Liver (tissue), 9 donors: ENCODE results near the gene MAST2. TPM values are rescaled to one million over a fixed set of nuclear protein-coding genes. Genes with fewer than 3 reads are reported as not detected.
A peak's percentile ranks its signal among the peaks of the same experiment; 100 is the strongest.
"Not testable (repeated sequence)": the region's sequence is repeated elsewhere in the genome, so short reads cannot be mapped to it uniquely, and the experiment has no call there.

ENCODE experiments used
- DNase-seq: peaks from one replicate; pipeline ENCODE4 v3.0.0-alpha.2; 2017; ENCODE audit warnings: low spot score
- H3K27ac ChIP-seq, 2 donors: one replicate each; pipeline ENCODE4 v1.7.0; 2013; ENCODE audit warnings: inconsistent platforms in 2 of 2, low read length in 2 of 2, control low read depth in 1 of 2, low read depth in 1 of 2, mild to moderate bottlenecking in 1 of 2
- H3K27me3 ChIP-seq, 4 donors: one replicate each; pipeline versions ENCODE4 v1.6.1 to v1.7.0; 2013; ENCODE audit warnings: low read length in 3 of 4, inconsistent platforms in 1 of 4, mild to moderate bottlenecking in 1 of 4, moderate library complexity in 1 of 4; ENCODE audit not compliant: control insufficient read depth in 4 of 4, insufficient read depth in 4 of 4
- H3K36me3 ChIP-seq, 4 donors: one replicate each; pipeline versions ENCODE4 v1.6.1 to v1.7.0; 2013; ENCODE audit warnings: low read length in 3 of 4, mild to moderate bottlenecking in 3 of 4, low read depth in 1 of 4, moderate library complexity in 1 of 4; ENCODE audit not compliant: control insufficient read depth in 4 of 4, insufficient read depth in 3 of 4
- H3K4me1 ChIP-seq, 4 donors: one replicate each; pipeline versions ENCODE4 v1.6.1 to v1.7.0; 2013; ENCODE audit warnings: low read length in 3 of 4, mild to moderate bottlenecking in 3 of 4, moderate library complexity in 1 of 4; ENCODE audit not compliant: control insufficient read depth in 4 of 4, insufficient read depth in 4 of 4
- H3K4me3 ChIP-seq, 3 donors: one replicate each; pipeline versions ENCODE4 v1.6.1 to v1.7.0; 2013; ENCODE audit warnings: low read length in 3 of 3, control low read depth in 1 of 3, low read depth in 1 of 3, mild to moderate bottlenecking in 1 of 3
- H3K9ac ChIP-seq, 2 donors: one replicate each; pipeline ENCODE4 v1.7.0; 2013; ENCODE audit warnings: low read length in 2 of 2, mild to moderate bottlenecking in 2 of 2, moderate library complexity in 2 of 2, control low read depth in 1 of 2, low read depth in 1 of 2
- H3K9me3 ChIP-seq, 4 donors: one replicate each; pipeline versions ENCODE4 v1.6.1 to v1.7.0; 2013; ENCODE audit warnings: low read length in 3 of 4; ENCODE audit not compliant: control insufficient read depth in 4 of 4
- EGR1 ChIP-seq, 2 donors: IDR thresholded peaks; 2 replicates each; pipeline ENCODE4 v1.6.1; 2016 to 2018; ENCODE audit warnings: antibody characterized with exemption in 2 of 2, low read depth in 2 of 2
- FOXA1 ChIP-seq: IDR thresholded peaks from 2 replicates; pipeline ENCODE4 v1.6.1; 2016; ENCODE audit warnings: antibody characterized with exemption
- GABPA ChIP-seq, 2 donors: IDR thresholded peaks in 1 of 2; conservative IDR thresholded peaks in 1 of 2; 2 replicates each; pipeline ENCODE4 v1.6.1; 2016; ENCODE audit warnings: antibody characterized with exemption in 2 of 2, mild to moderate bottlenecking in 1 of 2, moderate library complexity in 1 of 2
- HNF4A ChIP-seq, 2 donors: conservative IDR thresholded peaks; 2 replicates each; pipeline ENCODE4 v1.6.1; 2016; ENCODE audit warnings: antibody characterized with exemption in 2 of 2, mild to moderate bottlenecking in 2 of 2
- HNF4G ChIP-seq: IDR thresholded peaks from 2 replicates; pipeline ENCODE4 v1.6.1; 2016; ENCODE audit warnings: antibody characterized with exemption
- JUND ChIP-seq, 2 donors: IDR thresholded peaks; 2 replicates each; pipeline ENCODE4 v1.6.1; 2016; ENCODE audit warnings: antibody characterized with exemption in 2 of 2
- NR2F2 ChIP-seq: IDR thresholded peaks from 2 replicates; pipeline ENCODE4 v1.6.1; 2016; ENCODE audit warnings: antibody characterized with exemption
- RAD21 ChIP-seq, 2 donors: IDR thresholded peaks; 2 replicates each; pipeline ENCODE4 v1.6.1; 2016; ENCODE audit warnings: antibody characterized with exemption in 2 of 2, mild to moderate bottlenecking in 2 of 2
- RXRA ChIP-seq, 2 donors: IDR thresholded peaks; 2 replicates each; pipeline ENCODE4 v1.6.1; 2017 to 2018; ENCODE audit warnings: antibody characterized with exemption in 2 of 2, mild to moderate bottlenecking in 1 of 2
- TAF1 ChIP-seq: conservative IDR thresholded peaks from 2 replicates; pipeline ENCODE4 v1.6.1; 2016; ENCODE audit warnings: antibody characterized with exemption, mild to moderate bottlenecking
- YY1 ChIP-seq: IDR thresholded peaks from 2 replicates; pipeline ENCODE4 v1.6.1; 2016; ENCODE audit warnings: antibody characterized with exemption, mild to moderate bottlenecking
- WGBS: extraction: QIAGEN DNeasy Blood & Tissue Kit; methylation state at CpG from one replicate; pipeline ENCODE4 v1.1.7; 2013; 5-methylcytosine and 5-hydroxymethylcytosine counted together
- polyA plus RNA-seq, 2 donors: library from polyadenylated mRNA; stranded (reverse) in 1 of 2; unstranded in 1 of 2; fragments of 200-250 nt in 1 of 2; fragments of >200 nt in 1 of 2; fragmentation: Nextera tagmentation in 1 of 2; extraction: Ambion mirVana in 1 of 2; gene quantifications; one replicate each; pipeline versions ENCODE4 v1.2.1 to v1.2.3, GENCODE V29; 2013 to 2015
- total RNA-seq, 2 donors: library from RNA; depleted of rRNA; stranded (reverse); fragments of >200 nt; gene quantifications; one replicate each; pipeline ENCODE4 v1.2.3, GENCODE V29; 2014
- TF ChIP-seq, protein P1 (sequence below): IDR thresholded peaks from 2 replicates; pipeline ENCODE4 v1.6.1; 2016; ENCODE audit warnings: antibody characterized with exemption
- TF ChIP-seq, protein P2 (sequence below): IDR thresholded peaks from 2 replicates; pipeline ENCODE4 v1.6.1; 2016; ENCODE audit warnings: antibody characterized with exemption, mild to moderate bottlenecking
- TF ChIP-seq, protein P3 (sequence below): IDR thresholded peaks from 2 replicates; pipeline ENCODE4 v1.6.1; 2016; ENCODE audit warnings: antibody characterized with exemption
- donor health status: healthy.
- donor health status: healthy.
- donor health status: healthy.
- donor health status: healthy.
- donor health status: healthy.

Gene MAST2
- total and polyA plus RNA-seq, 4 donors: 4.8 to 9.6 (median 5.7) TPM

DNA sequence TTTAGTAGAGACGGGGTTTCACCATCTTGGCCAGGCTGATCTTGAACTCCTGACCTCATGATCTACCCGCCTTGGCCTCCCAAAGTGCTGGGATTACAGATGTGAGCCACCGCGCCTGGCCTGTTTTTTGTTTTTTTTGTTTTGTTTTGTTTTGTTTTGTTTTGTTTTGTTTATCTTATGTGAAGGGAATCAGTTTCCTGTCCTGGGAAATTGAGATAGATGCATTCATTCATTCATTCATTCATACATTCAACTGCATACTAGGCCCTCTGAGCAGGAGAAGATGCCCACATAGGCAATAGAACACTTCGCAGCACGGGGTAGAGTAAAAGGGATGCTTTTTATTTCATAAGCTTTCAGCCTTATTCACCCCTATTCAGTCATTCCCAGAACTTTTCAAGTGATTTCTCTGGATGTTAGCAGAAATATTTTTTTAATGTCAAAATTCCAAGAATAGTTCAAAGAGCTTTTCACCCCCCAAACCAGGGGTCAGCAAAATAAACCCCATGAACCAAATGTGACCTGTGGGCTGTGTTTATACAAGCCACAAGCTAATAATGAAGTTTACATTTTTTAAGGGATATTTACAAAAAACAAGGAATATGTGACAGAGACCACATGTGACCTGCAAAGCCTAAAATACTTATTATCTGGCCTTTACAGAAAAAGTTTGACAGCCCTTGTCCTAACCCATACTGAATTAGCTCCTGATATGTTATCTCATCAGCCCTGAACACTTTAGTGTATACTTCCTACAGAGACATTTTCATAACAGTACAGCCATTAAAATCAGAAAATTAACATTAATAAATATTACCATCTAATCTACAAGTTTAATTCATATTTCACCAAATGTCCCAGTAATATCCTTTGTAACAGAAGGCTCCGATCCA, 127.1 kb downstream of the MAST2 start:
- no peak for TF ChIP-seq EGR1 (IDR thresholded peaks at IDR 0.05; ENCODE audit: low read depth in 2 of 2)
- no peak for TF ChIP-seq RAD21 (IDR thresholded peaks at IDR 0.05)
- no peak for TF ChIP-seq GABPA (IDR thresholded peaks at IDR 0.05 in 1 of 2, conservative IDR thresholded peaks at IDR 0.05 in 1 of 2)
- TF ChIP-seq HNF4A (conservative IDR thresholded peaks at IDR 0.05): no peak
- TF ChIP-seq, protein P1, sequence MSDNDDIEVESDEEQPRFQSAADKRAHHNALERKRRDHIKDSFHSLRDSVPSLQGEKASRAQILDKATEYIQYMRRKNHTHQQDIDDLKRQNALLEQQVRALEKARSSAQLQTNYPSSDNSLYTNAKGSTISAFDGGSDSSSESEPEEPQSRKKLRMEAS: no peak
- peak; percentile 43 to 60 for TF ChIP-seq RXRA (IDR thresholded peaks at IDR 0.05)
- TF ChIP-seq JUND (IDR thresholded peaks at IDR 0.05): no peak
- no peak for TF ChIP-seq FOXA1
- peak; percentile 94 for TF ChIP-seq NR2F2
- no peak for TF ChIP-seq HNF4G
- Histone ChIP-seq H3K4me1 (peaks cover 0 to 2% (median under 1%) of the 10 kb centered on the region in 4 donors), H3K27ac (no peak overlapping the region), H3K27me3 (no peaks in the 10 kb centered on the region), H3K9me3 (no peaks in the 10 kb centered on the region), H3K9ac (no peak overlapping the region), H3K36me3 (no peaks in the 10 kb centered on the region), H3K4me3 (no peak overlapping the region)
- WGBS: 83% methylated on average over 7 of the region's 7 CpGs
- DNase-seq: no peak

DNA sequence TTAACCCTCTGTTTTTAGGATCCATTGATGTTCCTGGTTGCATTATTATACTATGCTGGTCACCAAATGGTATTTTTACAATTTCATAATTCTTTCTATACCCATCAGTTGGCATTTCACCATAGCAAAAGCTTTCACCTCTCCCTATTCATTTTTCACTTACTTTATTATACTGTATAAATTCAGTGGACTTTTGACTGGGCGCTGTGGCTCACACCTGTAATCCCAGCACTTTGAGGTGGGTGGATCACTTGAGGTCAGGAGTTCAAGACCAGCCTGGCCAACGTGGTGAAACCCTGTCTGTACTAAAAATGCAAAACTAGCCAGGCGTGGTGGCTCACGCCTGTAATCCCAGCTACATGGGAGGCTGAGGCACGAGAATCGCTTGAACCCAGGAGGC, 128.8 kb downstream of the MAST2 start:
- 85% methylated on average over 6 of the region's 6 CpGs for whole genome bisulfite sequencing
- not testable (repeated sequence) for H3K9ac ChIP-seq, H3K36me3 ChIP-seq, H3K27ac ChIP-seq, H3K27me3 ChIP-seq, H3K4me1 ChIP-seq, H3K9me3 ChIP-seq, DNase-seq, H3K4me3 ChIP-seq

DNA sequence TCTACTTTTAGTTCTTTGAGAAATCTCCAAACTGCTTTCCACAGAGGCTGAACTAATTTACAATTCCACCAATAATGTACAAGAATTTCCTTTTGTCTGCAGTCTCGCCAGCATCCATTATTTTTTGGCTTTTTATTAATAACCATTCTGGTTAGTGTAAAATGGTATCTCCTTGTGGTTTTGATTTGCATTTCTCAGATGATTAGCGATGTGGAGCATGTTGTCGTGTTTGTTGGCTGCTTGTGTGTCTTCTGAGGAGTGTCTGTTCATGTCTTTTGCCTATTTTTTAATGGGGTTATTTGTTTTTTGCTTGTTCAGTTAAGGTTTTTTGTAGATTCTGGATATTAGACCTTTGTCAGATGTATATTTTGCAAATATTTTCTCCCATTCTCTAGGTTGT, 131.5 kb downstream of the MAST2 start:
- Histone ChIP-seq H3K9me3 (no peaks in the 10 kb centered on the region), H3K27ac (no peak overlapping the region), H3K27me3 (no peaks in the 10 kb centered on the region), H3K36me3 (no peaks in the 10 kb centered on the region), H3K9ac (no peak overlapping the region), H3K4me3 (no peak overlapping the region), H3K4me1 (peaks cover 0 to 2% (median 0%) of the 10 kb centered on the region in 4 donors)
- TF ChIP-seq, protein P2, sequence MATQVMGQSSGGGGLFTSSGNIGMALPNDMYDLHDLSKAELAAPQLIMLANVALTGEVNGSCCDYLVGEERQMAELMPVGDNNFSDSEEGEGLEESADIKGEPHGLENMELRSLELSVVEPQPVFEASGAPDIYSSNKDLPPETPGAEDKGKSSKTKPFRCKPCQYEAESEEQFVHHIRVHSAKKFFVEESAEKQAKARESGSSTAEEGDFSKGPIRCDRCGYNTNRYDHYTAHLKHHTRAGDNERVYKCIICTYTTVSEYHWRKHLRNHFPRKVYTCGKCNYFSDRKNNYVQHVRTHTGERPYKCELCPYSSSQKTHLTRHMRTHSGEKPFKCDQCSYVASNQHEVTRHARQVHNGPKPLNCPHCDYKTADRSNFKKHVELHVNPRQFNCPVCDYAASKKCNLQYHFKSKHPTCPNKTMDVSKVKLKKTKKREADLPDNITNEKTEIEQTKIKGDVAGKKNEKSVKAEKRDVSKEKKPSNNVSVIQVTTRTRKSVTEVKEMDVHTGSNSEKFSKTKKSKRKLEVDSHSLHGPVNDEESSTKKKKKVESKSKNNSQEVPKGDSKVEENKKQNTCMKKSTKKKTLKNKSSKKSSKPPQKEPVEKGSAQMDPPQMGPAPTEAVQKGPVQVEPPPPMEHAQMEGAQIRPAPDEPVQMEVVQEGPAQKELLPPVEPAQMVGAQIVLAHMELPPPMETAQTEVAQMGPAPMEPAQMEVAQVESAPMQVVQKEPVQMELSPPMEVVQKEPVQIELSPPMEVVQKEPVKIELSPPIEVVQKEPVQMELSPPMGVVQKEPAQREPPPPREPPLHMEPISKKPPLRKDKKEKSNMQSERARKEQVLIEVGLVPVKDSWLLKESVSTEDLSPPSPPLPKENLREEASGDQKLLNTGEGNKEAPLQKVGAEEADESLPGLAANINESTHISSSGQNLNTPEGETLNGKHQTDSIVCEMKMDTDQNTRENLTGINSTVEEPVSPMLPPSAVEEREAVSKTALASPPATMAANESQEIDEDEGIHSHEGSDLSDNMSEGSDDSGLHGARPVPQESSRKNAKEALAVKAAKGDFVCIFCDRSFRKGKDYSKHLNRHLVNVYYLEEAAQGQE: no peak
- no peak for TF ChIP-seq TAF1
- TF ChIP-seq RAD21 (IDR thresholded peaks at IDR 0.05): no peak
- TF ChIP-seq, protein P1: no peak
- TF ChIP-seq YY1: no peak
- TF ChIP-seq NR2F2: no peak
- TF ChIP-seq RXRA (IDR thresholded peaks at IDR 0.05): no peak
- no peak for TF ChIP-seq EGR1 (IDR thresholded peaks at IDR 0.05; ENCODE audit: low read depth in 2 of 2)
- no peak for TF ChIP-seq FOXA1
- TF ChIP-seq GABPA (IDR thresholded peaks at IDR 0.05 in 1 of 2, conservative IDR thresholded peaks at IDR 0.05 in 1 of 2): no peak
- no peak for TF ChIP-seq HNF4G
- TF ChIP-seq, protein P3, sequence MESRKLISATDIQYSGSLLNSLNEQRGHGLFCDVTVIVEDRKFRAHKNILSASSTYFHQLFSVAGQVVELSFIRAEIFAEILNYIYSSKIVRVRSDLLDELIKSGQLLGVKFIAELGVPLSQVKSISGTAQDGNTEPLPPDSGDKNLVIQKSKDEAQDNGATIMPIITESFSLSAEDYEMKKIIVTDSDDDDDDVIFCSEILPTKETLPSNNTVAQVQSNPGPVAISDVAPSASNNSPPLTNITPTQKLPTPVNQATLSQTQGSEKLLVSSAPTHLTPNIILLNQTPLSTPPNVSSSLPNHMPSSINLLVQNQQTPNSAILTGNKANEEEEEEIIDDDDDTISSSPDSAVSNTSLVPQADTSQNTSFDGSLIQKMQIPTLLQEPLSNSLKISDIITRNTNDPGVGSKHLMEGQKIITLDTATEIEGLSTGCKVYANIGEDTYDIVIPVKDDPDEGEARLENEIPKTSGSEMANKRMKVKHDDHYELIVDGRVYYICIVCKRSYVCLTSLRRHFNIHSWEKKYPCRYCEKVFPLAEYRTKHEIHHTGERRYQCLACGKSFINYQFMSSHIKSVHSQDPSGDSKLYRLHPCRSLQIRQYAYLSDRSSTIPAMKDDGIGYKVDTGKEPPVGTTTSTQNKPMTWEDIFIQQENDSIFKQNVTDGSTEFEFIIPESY: no peak
- no peak for TF ChIP-seq JUND (IDR thresholded peaks at IDR 0.05)
- WGBS: 96% methylated on average over 3 of the region's 3 CpGs
- DNase-seq: no peak
